Caco-2 (cell line): Measurements from ENCODE around the gene HSF5. TPM values are rescaled to one million over a fixed set of nuclear protein-coding genes. Genes with fewer than 3 reads are reported as not detected.

Experiments
- BruUV-seq: library from RNA; stranded (reverse); fragments of 400-500 nt; replicated peaks from 2 replicates; lab custom pipeline; 2021; lab: Mats Ljungman, UMichigan
- CTCF ChIA-PET: fragments of 300-600 bp; sonication (Branson Sonifier 250); formaldehyde crosslinking; loops from one replicate; lab custom pipeline; 2022; ENCODE audit warnings: antibody characterized with exemption; lab: Charles Lee
- POLR2A ChIA-PET: fragments of 300-600 bp; sonication (Branson Sonifier 250); formaldehyde crosslinking; loops from one replicate; lab custom pipeline; 2022; ENCODE audit warnings: antibody characterized with exemption; lab: Charles Lee
- DNase-seq, 2 experiments: peaks; one replicate each; pipeline versions ENCODE4 v3.0.0 to v3.0.0-alpha.2; 2020 to 2022
- H3K27me3 ChIP-seq: replicated peaks from 2 replicates; pipeline ENCODE4 v1.6.0; 2011; ENCODE audit warnings: low read length; ENCODE audit not compliant: control insufficient read depth, insufficient read depth
- H3K36me3 ChIP-seq: 2 replicates; pipeline ENCODE4 v1.5.1; 2011; ENCODE audit warnings: low read length; ENCODE audit not compliant: control insufficient read depth, insufficient read depth
- H3K4me1 ChIP-seq: fragments of 250-450 bp; sonication (Bioruptor Pico); 2 replicates; pipeline ENCODE4 v1.5.1; 2020; ENCODE audit warnings: mild to moderate bottlenecking
- H3K4me3 ChIP-seq: 2 replicates; pipeline ENCODE4 v1.5.1; 2011; ENCODE audit warnings: low read depth, mild to moderate bottlenecking, control low read depth, low read length
- H3K9me3 ChIP-seq: fragments of 250-450 bp; sonication (Bioruptor Pico); 2 replicates; pipeline ENCODE4 v1.5.1; 2020; ENCODE audit warnings: mild to moderate bottlenecking, moderate library complexity
- H3K27ac Mint-ChIP-seq: one replicate; pipeline ENCODE4 v1.8.0; 2022; ENCODE audit warnings: mixed read lengths; ENCODE audit not compliant: unreplicated experiment
- H3K27me3 Mint-ChIP-seq: one replicate; pipeline ENCODE4 v1.8.0; 2022; ENCODE audit warnings: mixed read lengths; ENCODE audit not compliant: insufficient read depth, unreplicated experiment
- H3K36me3 Mint-ChIP-seq: one replicate; pipeline ENCODE4 v1.8.0; 2022; ENCODE audit warnings: mild to moderate bottlenecking, mixed read lengths; ENCODE audit not compliant: insufficient read depth, unreplicated experiment
- H3K4me1 Mint-ChIP-seq: one replicate; pipeline ENCODE4 v1.8.0; 2022; ENCODE audit warnings: low read depth, mixed read lengths; ENCODE audit not compliant: unreplicated experiment
- H3K4me3 Mint-ChIP-seq: one replicate; pipeline ENCODE4 v1.8.0; 2022; ENCODE audit warnings: mild to moderate bottlenecking, moderate library complexity, mixed read lengths; ENCODE audit not compliant: unreplicated experiment
- H3K9me3 Mint-ChIP-seq: one replicate; pipeline ENCODE4 v1.8.0; 2022; ENCODE audit warnings: mixed read lengths; ENCODE audit not compliant: unreplicated experiment
- intact Hi-C: fragments of 100-400 bp; cut with micrococcal nuclease; formaldehyde crosslinking; loops from one replicate; pipeline ENCODE4 v1.10.0; 2022; ENCODE audit not compliant: unreplicated experiment
- total RNA-seq: library from RNA; stranded (reverse); gene quantifications from 2 replicates; pipeline ENCODE4 v1.2.3, GENCODE V29; 2022
- TF ChIP-seq, protein P1 (sequence below), 2 experiments: fragments of 200-600 bp in 1 of 2; IDR thresholded peaks; 1 replicate in 1 of 2; 2 replicates in 1 of 2; pipeline versions ENCODE4 v1.5.1 to v1.8.0; 2011 to 2022; ENCODE audit warnings: antibody characterized with exemption in 1 of 2, control low read depth in 1 of 2, inconsistent platforms in 1 of 2, low read depth in 1 of 2, low read length in 1 of 2, mild to moderate bottlenecking in 1 of 2, moderate library complexity in 1 of 2; ENCODE audit not compliant: insufficient read depth in 1 of 2, severe bottlenecking in 1 of 2, unreplicated experiment in 1 of 2

HSF5 gene
- total RNA-seq, 1 experiment from 2014 or later = 0.98 TPM

DNA sequence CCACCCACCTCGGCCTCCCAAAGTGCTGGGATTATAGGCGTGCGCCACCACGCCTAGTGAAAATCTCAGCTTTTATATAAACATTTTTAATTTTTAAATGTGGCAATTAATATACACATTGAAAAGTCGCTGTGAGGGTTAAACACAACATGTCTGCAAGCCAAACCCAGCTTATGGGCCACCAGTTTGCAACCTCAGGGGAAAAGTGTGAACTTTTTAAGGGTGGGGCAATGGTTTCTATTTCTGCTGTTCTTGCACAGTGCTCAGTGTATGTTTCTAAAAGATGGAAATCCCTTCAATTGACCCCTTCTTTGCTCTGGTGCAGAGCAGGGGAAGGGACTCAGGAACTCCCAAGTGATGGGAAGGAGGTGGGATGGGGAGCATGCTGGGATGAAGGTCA lies 117.9 kb downstream of the HSF5 start:
- ChIA-PET POLR2A (interaction anchor here (1.0 to 1.4 kb wide), 2 partner anchors 47 to 145 kb away, joined by 9 to 10 read pairs; partner anchors contain the start of gene RNF43), CTCF (interaction anchor here (1.9 kb wide), 1 partner anchor 47 kb away, joined by 12 read pairs; the partner anchor contains the start of gene RNF43)
- H3K27me3 ChIP-seq = no peaks in the 10 kb centered on the region

More for the DNA sequence above, 117.9 kb downstream of the HSF5 start:
- Mint-ChIP-seq H3K4me1 (peaks cover 75% of the 10 kb centered on the region), H3K27ac (peak overlapping the region; percentile 86), H3K36me3 (peaks cover 95% of the 10 kb centered on the region), H3K9me3 (no peaks in the 10 kb centered on the region), H3K4me3 (no peak overlapping the region), H3K27me3 (no peaks in the 10 kb centered on the region)
- peaks cover 85% of the 10 kb centered on the region for H3K4me1 ChIP-seq
- TF ChIP-seq, protein P1, sequence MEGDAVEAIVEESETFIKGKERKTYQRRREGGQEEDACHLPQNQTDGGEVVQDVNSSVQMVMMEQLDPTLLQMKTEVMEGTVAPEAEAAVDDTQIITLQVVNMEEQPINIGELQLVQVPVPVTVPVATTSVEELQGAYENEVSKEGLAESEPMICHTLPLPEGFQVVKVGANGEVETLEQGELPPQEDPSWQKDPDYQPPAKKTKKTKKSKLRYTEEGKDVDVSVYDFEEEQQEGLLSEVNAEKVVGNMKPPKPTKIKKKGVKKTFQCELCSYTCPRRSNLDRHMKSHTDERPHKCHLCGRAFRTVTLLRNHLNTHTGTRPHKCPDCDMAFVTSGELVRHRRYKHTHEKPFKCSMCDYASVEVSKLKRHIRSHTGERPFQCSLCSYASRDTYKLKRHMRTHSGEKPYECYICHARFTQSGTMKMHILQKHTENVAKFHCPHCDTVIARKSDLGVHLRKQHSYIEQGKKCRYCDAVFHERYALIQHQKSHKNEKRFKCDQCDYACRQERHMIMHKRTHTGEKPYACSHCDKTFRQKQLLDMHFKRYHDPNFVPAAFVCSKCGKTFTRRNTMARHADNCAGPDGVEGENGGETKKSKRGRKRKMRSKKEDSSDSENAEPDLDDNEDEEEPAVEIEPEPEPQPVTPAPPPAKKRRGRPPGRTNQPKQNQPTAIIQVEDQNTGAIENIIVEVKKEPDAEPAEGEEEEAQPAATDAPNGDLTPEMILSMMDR (IDR thresholded peaks at IDR 0.05; ENCODE audit: insufficient read depth in 1 of 2, low read depth in 1 of 2, low read length in 1 of 2, severe bottlenecking in 1 of 2, unreplicated experiment in 1 of 2) = no peak
- no peak for DNase-seq
- H3K36me3 ChIP-seq = peaks cover 3% of the 10 kb centered on the region; the same call in 1 of the 2 replicates
- H3K9me3 ChIP-seq = no peaks in the 10 kb centered on the region
- no peak overlapping the region for H3K4me3 ChIP-seq
- intact Hi-C loops = no loop called here
- no TSS peak for BruUV-seq

Other genes with a start within 250 kb of the HSF5 start
- 0.23 and 0.54 TPM in 2 replicates for gene LPO, start 249.8 kb downstream of the HSF5 start, total RNA-seq
- gene MPO, start 207.5 kb downstream of the HSF5 start, total RNA-seq = 0.23 TPM in 1 of 2 replicates, not detected in the other
- gene TSPOAP1, start 159.6 kb downstream of the HSF5 start, total RNA-seq = 6.0 and 7.4 TPM in 2 replicates
- gene SUPT4H1, start 136.2 kb downstream of the HSF5 start, total RNA-seq = 70.9 and 71.4 TPM in 2 replicates
- 84.2 and 87.1 TPM in 2 replicates for gene RNF43, start 70.9 kb downstream of the HSF5 start, total RNA-seq
- gene MTMR4, start 26.2 kb upstream of the HSF5 start, total RNA-seq = 62.6 and 73.6 TPM in 2 replicates
- 0.30 and 0.54 TPM in 2 replicates for gene TEX14, start 203.6 kb upstream of the HSF5 start, total RNA-seq
- gene RAD51C, start 204.2 kb upstream of the HSF5 start, total RNA-seq = 59.0 and 61.2 TPM in 2 replicates